Caco-2 (cell line): ENCODE measurements around the gene MBTPS1. TPM values are rescaled to one million over a fixed set of nuclear protein-coding genes. Genes with fewer than 3 reads are reported as not detected.

Experiments used
- BruUV-seq: library from RNA; stranded (reverse); fragments of 400-500 nt; replicated peaks from 2 replicates; lab custom pipeline; 2021; lab: Mats Ljungman, UMichigan
- CTCF ChIA-PET: fragments of 300-600 bp; sonication (Branson Sonifier 250); formaldehyde crosslinking; loops from one replicate; lab custom pipeline; 2022; ENCODE audit warnings: antibody characterized with exemption; lab: Charles Lee
- POLR2A ChIA-PET: fragments of 300-600 bp; sonication (Branson Sonifier 250); formaldehyde crosslinking; loops from one replicate; lab custom pipeline; 2022; ENCODE audit warnings: antibody characterized with exemption; lab: Charles Lee
- DNase-seq, 2 experiments: peaks; one replicate each; pipeline versions ENCODE4 v3.0.0 to v3.0.0-alpha.2; 2020 to 2022
- H3K27me3 ChIP-seq: replicated peaks from 2 replicates; pipeline ENCODE4 v1.6.0; 2011; ENCODE audit warnings: low read length; ENCODE audit not compliant: control insufficient read depth, insufficient read depth
- H3K36me3 ChIP-seq: 2 replicates; pipeline ENCODE4 v1.5.1; 2011; ENCODE audit warnings: low read length; ENCODE audit not compliant: control insufficient read depth, insufficient read depth
- H3K4me1 ChIP-seq: fragments of 250-450 bp; sonication (Bioruptor Pico); 2 replicates; pipeline ENCODE4 v1.5.1; 2020; ENCODE audit warnings: mild to moderate bottlenecking
- H3K4me3 ChIP-seq: 2 replicates; pipeline ENCODE4 v1.5.1; 2011; ENCODE audit warnings: low read depth, mild to moderate bottlenecking, control low read depth, low read length
- H3K9me3 ChIP-seq: fragments of 250-450 bp; sonication (Bioruptor Pico); 2 replicates; pipeline ENCODE4 v1.5.1; 2020; ENCODE audit warnings: mild to moderate bottlenecking, moderate library complexity
- H3K27ac Mint-ChIP-seq: one replicate; pipeline ENCODE4 v1.8.0; 2022; ENCODE audit warnings: mixed read lengths; ENCODE audit not compliant: unreplicated experiment
- H3K27me3 Mint-ChIP-seq: one replicate; pipeline ENCODE4 v1.8.0; 2022; ENCODE audit warnings: mixed read lengths; ENCODE audit not compliant: insufficient read depth, unreplicated experiment
- H3K36me3 Mint-ChIP-seq: one replicate; pipeline ENCODE4 v1.8.0; 2022; ENCODE audit warnings: mild to moderate bottlenecking, mixed read lengths; ENCODE audit not compliant: insufficient read depth, unreplicated experiment
- H3K4me1 Mint-ChIP-seq: one replicate; pipeline ENCODE4 v1.8.0; 2022; ENCODE audit warnings: low read depth, mixed read lengths; ENCODE audit not compliant: unreplicated experiment
- H3K4me3 Mint-ChIP-seq: one replicate; pipeline ENCODE4 v1.8.0; 2022; ENCODE audit warnings: mild to moderate bottlenecking, moderate library complexity, mixed read lengths; ENCODE audit not compliant: unreplicated experiment
- H3K9me3 Mint-ChIP-seq: one replicate; pipeline ENCODE4 v1.8.0; 2022; ENCODE audit warnings: mixed read lengths; ENCODE audit not compliant: unreplicated experiment
- intact Hi-C: fragments of 100-400 bp; cut with micrococcal nuclease; formaldehyde crosslinking; loops from one replicate; pipeline ENCODE4 v1.10.0; 2022; ENCODE audit not compliant: unreplicated experiment
- total RNA-seq: library from RNA; stranded (reverse); gene quantifications from 2 replicates; pipeline ENCODE4 v1.2.3, GENCODE V29; 2022
- TF ChIP-seq, protein P1 (sequence below), 2 experiments: fragments of 200-600 bp in 1 of 2; IDR thresholded peaks; 1 replicate in 1 of 2; 2 replicates in 1 of 2; pipeline versions ENCODE4 v1.5.1 to v1.8.0; 2011 to 2022; ENCODE audit warnings: antibody characterized with exemption in 1 of 2, control low read depth in 1 of 2, inconsistent platforms in 1 of 2, low read depth in 1 of 2, low read length in 1 of 2, mild to moderate bottlenecking in 1 of 2, moderate library complexity in 1 of 2; ENCODE audit not compliant: insufficient read depth in 1 of 2, severe bottlenecking in 1 of 2, unreplicated experiment in 1 of 2

Gene MBTPS1
- total RNA-seq, 1 experiment from 2014 or later, result 96.4 TPM

DNA sequence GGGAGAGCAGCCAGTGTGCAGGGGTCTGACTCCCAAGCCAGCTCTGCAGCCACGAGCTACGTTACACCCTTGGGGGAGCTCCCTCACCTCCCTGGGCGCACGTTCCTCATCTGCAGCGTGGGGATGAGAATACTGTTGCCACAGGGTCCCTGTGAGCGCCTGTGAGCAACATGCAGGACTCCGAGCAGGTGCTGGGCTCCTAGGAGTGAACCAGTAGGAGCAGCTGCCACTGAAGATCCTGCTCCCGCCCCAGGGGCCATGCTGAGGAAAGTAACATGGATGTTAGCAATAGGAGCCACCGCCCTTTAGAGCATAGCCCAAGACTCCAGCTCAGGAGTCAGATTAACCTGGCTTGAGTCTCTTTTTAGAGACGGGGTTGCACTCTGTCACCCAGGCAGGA, 44.3 kb upstream of the MBTPS1 start:
- Histone ChIP-seq H3K27me3 (no peaks in the 10 kb centered on the region), H3K4me3 (no peak overlapping the region), H3K9me3 (no peaks in the 10 kb centered on the region), H3K4me1 (no peaks in the 10 kb centered on the region), H3K36me3 (no peaks in the 10 kb centered on the region)
- no peak overlapping the region for H3K4me3 Mint-ChIP-seq
- no peaks in the 10 kb centered on the region for H3K9me3 Mint-ChIP-seq
- no peak overlapping the region for H3K27ac Mint-ChIP-seq
- POLR2A ChIA-PET, result no interaction called here
- peaks cover 30% of the 10 kb centered on the region for H3K27me3 Mint-ChIP-seq
- TF ChIP-seq, protein P1, sequence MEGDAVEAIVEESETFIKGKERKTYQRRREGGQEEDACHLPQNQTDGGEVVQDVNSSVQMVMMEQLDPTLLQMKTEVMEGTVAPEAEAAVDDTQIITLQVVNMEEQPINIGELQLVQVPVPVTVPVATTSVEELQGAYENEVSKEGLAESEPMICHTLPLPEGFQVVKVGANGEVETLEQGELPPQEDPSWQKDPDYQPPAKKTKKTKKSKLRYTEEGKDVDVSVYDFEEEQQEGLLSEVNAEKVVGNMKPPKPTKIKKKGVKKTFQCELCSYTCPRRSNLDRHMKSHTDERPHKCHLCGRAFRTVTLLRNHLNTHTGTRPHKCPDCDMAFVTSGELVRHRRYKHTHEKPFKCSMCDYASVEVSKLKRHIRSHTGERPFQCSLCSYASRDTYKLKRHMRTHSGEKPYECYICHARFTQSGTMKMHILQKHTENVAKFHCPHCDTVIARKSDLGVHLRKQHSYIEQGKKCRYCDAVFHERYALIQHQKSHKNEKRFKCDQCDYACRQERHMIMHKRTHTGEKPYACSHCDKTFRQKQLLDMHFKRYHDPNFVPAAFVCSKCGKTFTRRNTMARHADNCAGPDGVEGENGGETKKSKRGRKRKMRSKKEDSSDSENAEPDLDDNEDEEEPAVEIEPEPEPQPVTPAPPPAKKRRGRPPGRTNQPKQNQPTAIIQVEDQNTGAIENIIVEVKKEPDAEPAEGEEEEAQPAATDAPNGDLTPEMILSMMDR (IDR thresholded peaks at IDR 0.05; ENCODE audit: insufficient read depth in 1 of 2, low read depth in 1 of 2, low read length in 1 of 2, severe bottlenecking in 1 of 2, unreplicated experiment in 1 of 2), result no peak
- intact Hi-C loops, result no loop called here
- DNase-seq, result no peak
- no TSS peak for BruUV-seq
- CTCF ChIA-PET, result interaction anchor here (0.7 to 1.5 kb wide), 3 partner anchors 14 to 81 kb away, joined by 3 to 10 read pairs (median 4); partner anchors contain the start of gene TAF1C
- H3K4me1 Mint-ChIP-seq, result no peaks in the 10 kb centered on the region
- no peaks in the 10 kb centered on the region for H3K36me3 Mint-ChIP-seq

DNA sequence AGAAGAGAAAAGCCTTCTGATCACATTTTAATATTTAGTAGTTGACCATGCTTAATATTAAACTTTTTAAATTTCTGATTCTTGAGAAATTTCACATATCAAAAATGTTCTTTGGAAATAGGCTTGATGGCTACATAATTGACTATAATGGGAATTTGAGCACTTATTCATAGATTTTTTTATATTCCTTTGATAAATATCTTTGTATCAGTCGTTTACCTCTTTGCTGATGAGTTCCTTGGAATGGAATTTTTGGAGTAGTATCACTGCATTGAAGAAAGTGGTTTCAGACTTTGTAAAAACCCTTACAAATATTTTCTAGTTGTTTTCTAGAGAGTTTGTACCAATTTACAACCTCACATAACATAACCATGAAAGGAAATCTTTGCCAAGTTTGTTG, 43.1 kb upstream of the MBTPS1 start:
- TF ChIP-seq, protein P1 (IDR thresholded peaks at IDR 0.05; ENCODE audit: insufficient read depth in 1 of 2, low read depth in 1 of 2, low read length in 1 of 2, severe bottlenecking in 1 of 2, unreplicated experiment in 1 of 2), result no peak
- no peak overlapping the region for H3K27ac Mint-ChIP-seq
- H3K9me3 Mint-ChIP-seq, result no peaks in the 10 kb centered on the region
- H3K4me1 ChIP-seq, result no peaks in the 10 kb centered on the region
- H3K27me3 ChIP-seq, result no peaks in the 10 kb centered on the region
- no peaks in the 10 kb centered on the region for H3K4me1 Mint-ChIP-seq
- H3K27me3 Mint-ChIP-seq, result peaks cover 30% of the 10 kb centered on the region
- no TSS peak for BruUV-seq
- DNase-seq, result no peak
- H3K4me3 Mint-ChIP-seq, result no peak overlapping the region
- no peaks in the 10 kb centered on the region for H3K36me3 Mint-ChIP-seq
- H3K4me3 ChIP-seq, result no peak overlapping the region
- ChIA-PET CTCF (no interaction called here), POLR2A (no interaction called here)
- H3K9me3 ChIP-seq, result no peaks in the 10 kb centered on the region
- H3K36me3 ChIP-seq, result no peaks in the 10 kb centered on the region
- intact Hi-C loops, result no loop called here

DNA sequence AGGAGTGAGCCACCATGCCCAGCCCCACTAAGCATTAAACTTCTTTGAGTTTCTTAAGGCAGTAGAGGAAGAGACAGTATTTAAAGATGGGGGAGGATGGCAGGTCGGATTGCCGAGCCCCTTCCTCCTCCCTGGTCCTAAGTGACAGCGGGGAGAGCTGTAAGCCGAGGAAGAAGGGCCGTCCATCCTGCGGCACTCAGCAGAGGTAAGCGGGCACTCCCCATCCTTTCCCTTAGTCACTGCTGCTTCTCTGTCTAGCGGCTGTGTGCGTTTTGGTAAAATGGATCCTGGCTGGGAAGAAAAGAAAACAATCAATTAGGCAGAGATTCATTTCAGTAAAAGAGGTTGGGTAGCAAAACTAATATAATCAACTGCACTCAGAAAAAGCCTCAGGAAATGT, 42.3 kb upstream of the MBTPS1 start:
- intact Hi-C loops, result no loop called here
- H3K4me3 ChIP-seq, result no peak overlapping the region
- Mint-ChIP-seq H3K9me3 (no peaks in the 10 kb centered on the region), H3K4me1 (no peaks in the 10 kb centered on the region), H3K36me3 (no peaks in the 10 kb centered on the region), H3K4me3 (no peak overlapping the region), H3K27me3 (peaks cover 26% of the 10 kb centered on the region), H3K27ac (no peak overlapping the region)
- no peaks in the 10 kb centered on the region for H3K4me1 ChIP-seq
- H3K36me3 ChIP-seq, result no peaks in the 10 kb centered on the region
- BruUV-seq, result no TSS peak
- no peaks in the 10 kb centered on the region for H3K9me3 ChIP-seq
- TF ChIP-seq, protein P1 (IDR thresholded peaks at IDR 0.05; ENCODE audit: insufficient read depth in 1 of 2, low read depth in 1 of 2, low read length in 1 of 2, severe bottlenecking in 1 of 2, unreplicated experiment in 1 of 2), result no peak
- no peaks in the 10 kb centered on the region for H3K27me3 ChIP-seq
- no peak for DNase-seq
- ChIA-PET POLR2A (no interaction called here), CTCF (interaction anchor here (0.6 kb wide), 1 partner anchor 119 kb away, joined by 3 read pairs; no protein-coding TSS in a partner anchor)
